Heart right ventricle (tissue), 16 donors: Measurements from ENCODE around the gene BRSK1. TPM values are rescaled to one million over a fixed set of nuclear protein-coding genes. Genes with fewer than 3 reads are reported as not detected.

ENCODE experiments used
- ATAC-seq, 8 donors: fragments of 200-7000 bp; cut with Tn5 transposase; one replicate each; pipeline ENCODE4 v1.9.1; 2020; ENCODE audit warnings: mild to moderate bottlenecking in 8 of 8, moderate library complexity in 8 of 8, moderate number of reproducible peaks in 1 of 8
- DNase-seq, 2 donors: peaks; one replicate each; pipeline ENCODE4 v3.0.0-alpha.2; 2020
- H3K27ac ChIP-seq, 10 donors: fragments of 200-600 bp; sonication (generic) in 2 of 10; one replicate each; pipeline versions ENCODE4 v1.5.0 to v1.8.0; 2020 to 2022; ENCODE audit warnings: mild to moderate bottlenecking in 3 of 10
- H3K27me3 ChIP-seq, 7 donors: fragments of 200-600 bp; one replicate each; pipeline ENCODE4 v1.8.0; 2021 to 2022; ENCODE audit warnings: mild to moderate bottlenecking in 2 of 7
- H3K36me3 ChIP-seq, 9 donors: fragments of 200-600 bp; sonication (generic) in 1 of 9; one replicate each; pipeline versions ENCODE4 v1.5.0 to v1.8.0; 2020 to 2022; ENCODE audit warnings: mild to moderate bottlenecking in 2 of 9
- H3K4me1 ChIP-seq, 9 donors: fragments of 200-600 bp; sonication (generic) in 1 of 9; one replicate each; pipeline versions ENCODE4 v1.5.0 to v1.8.0; 2020 to 2022; ENCODE audit warnings: mild to moderate bottlenecking in 4 of 9
- H3K4me3 ChIP-seq, 10 donors: fragments of 200-600 bp; sonication (generic) in 2 of 10; one replicate each; pipeline versions ENCODE4 v1.5.0 to v1.8.0; 2020 to 2022; ENCODE audit warnings: mild to moderate bottlenecking in 7 of 10, moderate library complexity in 2 of 10
- H3K9me3 ChIP-seq, 11 donors: fragments of 200-600 bp in 10 of 11; sonication (generic) in 2 of 11; one replicate each; pipeline versions ENCODE4 v1.5.0 to v1.8.0; 2013 to 2022; ENCODE audit warnings: mild to moderate bottlenecking in 2 of 11, control low read depth in 1 of 11, moderate library complexity in 1 of 11
- WGBS, 2 donors: extraction: QIAGEN DNeasy Blood & Tissue Kit; methylation state at CpG; one replicate each; pipeline ENCODE4 v1.1.7; 2013; ENCODE audit warnings: inconsistent platforms in 1 of 2; 5-methylcytosine and 5-hydroxymethylcytosine counted together
- intact Hi-C, 10 donors: fragments of 100-400 bp; cut with DNase I; formaldehyde crosslinking; loops; one replicate each; pipeline versions ENCODE4 v1.11.1 to v1.14.2; 2022
- polyA plus RNA-seq, 2 donors: library from polyadenylated mRNA; stranded (reverse); fragments of 200-250 nt; gene quantifications; one replicate each; pipeline ENCODE4 v1.2.3, GENCODE V29; 2013
- total RNA-seq, 10 donors: library from RNA; stranded (reverse); fragmentation: NEBNext Ultra II Directional in 3 of 10; extraction: Animal tissue kit (Norgen Biotek cat#: 25700) in 3 of 10; gene quantifications; one replicate each; pipeline versions ENCODE4 v1.2.1 to v1.2.4, GENCODE V29; 2021 to 2023
- TF ChIP-seq, protein P1 (sequence below), 9 donors: fragments of 200-600 bp; sonication (generic) in 2 of 9; IDR thresholded peaks; one replicate each; pipeline versions ENCODE4 v1.5.0 to v1.8.0; 2021 to 2022; ENCODE audit warnings: antibody characterized with exemption in 9 of 9, mild to moderate bottlenecking in 5 of 9, moderate library complexity in 1 of 9
- donor health status: Arrhythmogenic right ventricular cardiomyopathy.
- donor health status: ischemic (EF 13 %, LVEDD 7.1; RV severe dilation, severe dysfunction).
- donor health status: healthy with polysubstance abuse.
- donor health status: DM: no; HTN: yes; CAD: no.
- donor health status: DM: no; HTN: no; CAD: no.
- donor health status: ischemic (EF 25% LVEDD 6.9; RV normal size, moderate dysfunction).
- donor health status: ischemic (EF 25% LVEDD 5.7; RV mildly dilated, moderate dysfunction).
- donor health status: healthy.
- donor health status: DM: yes; HTN: yes; CAD: no.
- donor health status: Ischemic cardiomyopathy.
- donor health status: ischemic (EF 35%, LVEDD 5.7; RV mildly dilated, moderate dysfunction).
- donor health status: nonischemic (EF 11% LVEDD 7.7; RV severe dilation, severe dysfunction).
- donor health status: DM: yes; HTN: yes; CAD: no.
- donor health status: PGD.
- donor health status: ischemic (EF 29% LVEDD 5.4; RV normal size, mild dysfunction).
- donor health status: nonischemic (EF 23%, LVEDD 6.1; RV moderate dilation, normal function).

Gene BRSK1
- total and polyA plus RNA-seq, 12 donors, result 1.8 to 12.6 (median 3.2) TPM

DNA sequence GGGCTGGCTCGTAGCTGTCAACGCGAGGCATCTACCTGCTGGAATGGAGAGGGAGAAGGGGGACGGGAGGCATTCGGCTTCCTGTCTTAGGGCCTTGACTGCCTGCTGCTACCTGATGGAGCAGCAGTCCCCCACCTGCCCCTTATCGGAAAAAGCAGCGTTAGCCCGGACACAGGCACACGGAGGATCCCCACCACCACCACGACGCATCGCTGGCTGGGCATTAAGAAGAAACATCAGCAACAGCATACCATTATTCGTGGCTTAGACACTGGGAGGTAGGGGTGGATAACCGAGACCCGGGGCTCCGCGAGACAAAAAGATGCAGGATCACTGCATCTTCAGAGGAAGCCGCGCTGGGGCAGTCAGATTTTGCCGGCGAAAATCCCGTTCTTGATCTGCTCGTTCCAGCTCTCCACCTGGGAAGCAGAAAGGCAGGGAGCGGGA is 69.6 kb downstream of the BRSK1 start:
- intact Hi-C loops, result no loop called here
- no peaks in the 10 kb centered on the region for H3K9me3 ChIP-seq
- H3K36me3 ChIP-seq, result no peaks in the 10 kb centered on the region
- TF ChIP-seq, protein P1, sequence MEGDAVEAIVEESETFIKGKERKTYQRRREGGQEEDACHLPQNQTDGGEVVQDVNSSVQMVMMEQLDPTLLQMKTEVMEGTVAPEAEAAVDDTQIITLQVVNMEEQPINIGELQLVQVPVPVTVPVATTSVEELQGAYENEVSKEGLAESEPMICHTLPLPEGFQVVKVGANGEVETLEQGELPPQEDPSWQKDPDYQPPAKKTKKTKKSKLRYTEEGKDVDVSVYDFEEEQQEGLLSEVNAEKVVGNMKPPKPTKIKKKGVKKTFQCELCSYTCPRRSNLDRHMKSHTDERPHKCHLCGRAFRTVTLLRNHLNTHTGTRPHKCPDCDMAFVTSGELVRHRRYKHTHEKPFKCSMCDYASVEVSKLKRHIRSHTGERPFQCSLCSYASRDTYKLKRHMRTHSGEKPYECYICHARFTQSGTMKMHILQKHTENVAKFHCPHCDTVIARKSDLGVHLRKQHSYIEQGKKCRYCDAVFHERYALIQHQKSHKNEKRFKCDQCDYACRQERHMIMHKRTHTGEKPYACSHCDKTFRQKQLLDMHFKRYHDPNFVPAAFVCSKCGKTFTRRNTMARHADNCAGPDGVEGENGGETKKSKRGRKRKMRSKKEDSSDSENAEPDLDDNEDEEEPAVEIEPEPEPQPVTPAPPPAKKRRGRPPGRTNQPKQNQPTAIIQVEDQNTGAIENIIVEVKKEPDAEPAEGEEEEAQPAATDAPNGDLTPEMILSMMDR (IDR thresholded peaks at IDR 0.05), result no peak
- DNase-seq (no peak), ATAC-seq (no peak)
- peak overlapping the region in 8 of 10 donors; percentile 24 to 52 (median 42) for H3K4me3 ChIP-seq
- peaks cover 0 to 18% (median 15%) of the 10 kb centered on the region in 9 donors for H3K4me1 ChIP-seq
- no peak overlapping the region for H3K27ac ChIP-seq
- WGBS, 2 donors, result 3 to 5% methylated on average over 24 of the region's 24 CpGs
- peaks cover 18 to 70% (median 66%) of the 10 kb centered on the region in 7 donors for H3K27me3 ChIP-seq

DNA sequence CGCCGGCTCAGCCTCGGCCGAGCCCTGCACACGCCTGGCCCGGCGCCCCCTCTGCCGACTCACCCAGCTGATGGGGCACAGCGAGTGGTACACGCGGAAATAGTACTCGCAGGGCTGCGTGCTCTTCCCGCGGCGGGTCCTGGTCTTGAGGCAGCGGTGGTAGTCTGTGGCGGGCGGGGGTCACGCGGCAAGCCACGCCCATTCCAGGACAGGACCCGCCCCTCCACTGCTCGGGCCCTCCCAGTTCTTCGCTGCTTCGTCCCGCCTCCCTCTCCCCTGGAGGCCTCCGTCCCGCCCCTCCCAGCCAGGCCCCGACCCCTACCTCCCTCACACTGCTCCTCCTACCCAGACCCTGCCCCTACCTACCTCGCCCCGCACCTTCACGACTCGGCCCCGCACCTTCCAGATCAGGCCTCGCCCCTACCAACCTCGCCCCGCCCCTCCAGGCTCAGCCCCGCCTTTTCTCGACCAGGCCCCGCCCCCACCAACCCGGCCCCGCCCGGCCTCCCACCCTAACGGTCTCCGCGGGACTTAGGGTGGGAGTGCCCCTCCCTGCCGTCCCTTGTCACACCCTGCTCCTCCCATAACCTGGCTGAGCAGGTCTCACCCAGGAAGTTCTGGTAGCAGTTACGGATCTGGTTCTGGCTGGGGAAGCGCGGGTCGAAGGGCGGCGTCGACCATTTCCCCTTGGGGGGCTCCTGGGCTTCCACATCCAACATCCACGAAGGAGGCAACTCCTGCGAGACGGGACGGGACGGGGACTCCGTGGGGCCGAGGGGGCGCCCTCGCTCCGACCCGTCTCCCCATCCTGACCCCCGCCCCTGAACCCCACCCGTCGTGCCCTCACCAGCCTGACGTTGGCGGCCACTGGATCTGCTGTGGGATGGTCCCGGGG is 70.3 kb downstream of the BRSK1 start:
- Histone ChIP-seq H3K27ac (no peak overlapping the region), H3K9me3 (no peaks in the 10 kb centered on the region), H3K36me3 (no peaks in the 10 kb centered on the region), H3K27me3 (peaks cover 18 to 73% (median 66%) of the 10 kb centered on the region in 7 donors), H3K4me3 (peak overlapping the region in 8 of 10 donors; percentile 24 to 52 (median 42)), H3K4me1 (peaks cover 0 to 18% (median 15%) of the 10 kb centered on the region in 9 donors)
- DNase-seq, result peak in 1 of 2 donors; percentile 61
- peak; percentile 39 to 89 (median 78) for ATAC-seq
- TF ChIP-seq, protein P1 (IDR thresholded peaks at IDR 0.05), result no peak
- intact Hi-C loops, result no loop called here
- WGBS, 2 donors, result 2% methylated on average over 71 to 72 of the region's 72 CpGs

DNA sequence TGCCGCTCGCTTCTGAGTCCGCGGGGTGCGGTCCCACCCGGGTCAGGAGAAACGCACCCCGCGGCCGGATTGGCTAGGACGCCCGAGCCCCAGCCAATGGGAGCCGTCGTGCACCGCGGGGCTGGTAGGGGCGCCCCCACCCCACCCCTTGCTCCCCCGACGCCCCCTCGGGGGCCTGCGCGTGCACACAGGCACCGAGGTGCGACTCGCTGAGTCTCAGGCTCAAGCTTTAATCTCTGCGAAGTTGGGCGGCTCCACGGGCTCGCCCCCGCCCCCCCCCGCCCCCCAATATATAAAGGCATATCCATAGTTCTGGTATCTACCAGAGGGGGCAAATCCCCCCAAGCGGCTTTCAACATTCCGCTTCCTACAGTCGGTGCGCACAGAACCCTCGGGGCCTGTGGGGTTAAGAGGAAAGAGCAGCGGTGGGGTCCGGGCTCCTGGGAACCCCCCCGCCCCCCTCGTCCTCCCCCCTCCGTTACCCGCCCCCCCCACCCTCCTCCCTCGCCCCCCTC is 71.0 kb downstream of the BRSK1 start, which contains the start of gene COX6B2:
Gene COX6B2 (minus strand): TSS at position 22 of the 515 bp plus-strand sequence. CDS start 198 bp downstream, outside the sequence.
- H3K4me1 ChIP-seq, result peaks cover 0 to 18% (median 15%) of the 10 kb centered on the region in 9 donors

More for the DNA sequence above, 71.0 kb downstream of the BRSK1 start, which contains the start of gene COX6B2:
- TF ChIP-seq, protein P1 (IDR thresholded peaks at IDR 0.05), result no peak
- Histone ChIP-seq H3K27me3 (peaks cover 18 to 74% (median 66%) of the 10 kb centered on the region in 7 donors), H3K27ac (no peak within 1 kb of the TSS), H3K9me3 (no peaks in the 10 kb centered on the region), H3K4me3 (peak within 1 kb of the TSS in 8 of 10 donors; percentile 24 to 52 (median 42)), H3K36me3 (no peaks in the 10 kb centered on the region)
- ATAC-seq (no peak), DNase-seq (no peak)
- WGBS, 2 donors, result 2% methylated on average over 41 to 42 of the region's 43 CpGs
- intact Hi-C loops, result no loop called here
